Raji (cell line): ENCODE results near the gene FAM43B.

Experiments
- POLR2A ChIP-seq: IDR thresholded peaks from 2 replicates; pipeline ENCODE4 v1.6.1; 2011; ENCODE audit warnings: low read depth, low read length, control low read depth; ENCODE audit not compliant: insufficient read depth

Gene FAM43B, protein sequence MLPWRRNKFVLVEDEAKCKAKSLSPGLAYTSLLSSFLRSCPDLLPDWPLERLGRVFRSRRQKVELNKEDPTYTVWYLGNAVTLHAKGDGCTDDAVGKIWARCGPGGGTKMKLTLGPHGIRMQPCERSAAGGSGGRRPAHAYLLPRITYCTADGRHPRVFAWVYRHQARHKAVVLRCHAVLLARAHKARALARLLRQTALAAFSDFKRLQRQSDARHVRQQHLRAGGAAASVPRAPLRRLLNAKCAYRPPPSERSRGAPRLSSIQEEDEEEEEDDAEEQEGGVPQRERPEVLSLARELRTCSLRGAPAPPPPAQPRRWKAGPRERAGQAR

DNA sequence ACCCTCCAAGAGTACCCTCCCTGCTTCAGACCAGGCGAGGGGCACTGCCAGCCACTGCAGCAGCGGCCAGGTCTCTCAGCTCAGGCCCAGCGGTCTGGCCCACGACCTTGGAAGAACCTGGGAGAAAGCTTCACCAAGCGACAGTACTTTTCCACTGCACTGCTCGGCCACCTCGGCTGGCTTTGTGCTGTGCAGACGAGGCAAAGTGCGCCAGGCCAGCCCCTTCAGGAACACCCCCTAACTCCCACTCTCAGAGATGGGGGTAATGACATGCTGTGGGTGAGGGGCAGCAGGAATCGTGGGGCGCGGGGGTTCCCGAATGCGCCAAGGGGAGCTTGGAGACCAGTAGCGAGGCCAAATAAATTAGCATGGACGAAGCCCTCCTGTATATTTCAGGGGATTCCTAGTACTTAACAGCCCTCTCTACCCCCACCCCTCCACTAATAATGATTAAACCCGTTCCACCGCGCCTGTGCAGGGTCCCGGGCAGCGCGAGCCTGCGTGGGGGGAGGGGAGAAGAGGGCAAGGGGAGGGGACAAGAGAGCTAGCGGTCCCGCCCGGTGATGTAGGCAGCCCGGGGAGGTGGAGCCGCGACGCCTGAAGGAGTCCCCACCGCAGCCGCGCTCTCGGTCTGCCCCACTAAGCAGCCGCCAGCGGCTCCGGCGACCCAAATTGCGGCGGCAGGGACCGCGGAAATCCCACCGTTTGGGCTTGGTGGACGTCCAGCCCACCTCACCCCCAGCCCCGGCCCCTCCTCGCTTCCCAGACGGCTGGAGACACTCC lies at the start of gene FAM43B:
Gene FAM43B, plus strand, starts transcription at position 629 of the 783 bp plus-strand sequence. CDS start 401 bp downstream, outside the sequence.
- no peak for TF ChIP-seq POLR2A

DNA sequence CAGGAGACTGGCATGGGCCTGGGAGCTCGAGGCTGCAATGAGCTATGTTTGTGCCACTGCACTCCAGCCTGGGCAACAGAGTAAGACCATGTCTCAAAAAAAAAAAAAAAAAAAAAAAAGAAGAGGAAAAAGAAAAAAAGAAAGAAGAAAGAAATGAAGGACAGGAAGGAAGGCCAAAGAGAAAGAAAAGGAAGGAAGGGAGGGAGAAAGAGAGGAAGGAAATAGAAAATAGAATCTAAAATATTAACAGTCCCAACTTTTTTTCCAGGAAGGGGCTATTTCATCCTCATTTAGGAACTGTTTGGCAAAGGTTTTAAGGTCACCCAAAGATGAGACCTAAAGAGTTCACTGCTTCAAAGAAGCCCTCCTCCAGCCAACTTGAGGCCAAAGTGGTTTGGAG lies 46.9 kb upstream of the FAM43B start:
- no peak for TF ChIP-seq POLR2A

DNA sequence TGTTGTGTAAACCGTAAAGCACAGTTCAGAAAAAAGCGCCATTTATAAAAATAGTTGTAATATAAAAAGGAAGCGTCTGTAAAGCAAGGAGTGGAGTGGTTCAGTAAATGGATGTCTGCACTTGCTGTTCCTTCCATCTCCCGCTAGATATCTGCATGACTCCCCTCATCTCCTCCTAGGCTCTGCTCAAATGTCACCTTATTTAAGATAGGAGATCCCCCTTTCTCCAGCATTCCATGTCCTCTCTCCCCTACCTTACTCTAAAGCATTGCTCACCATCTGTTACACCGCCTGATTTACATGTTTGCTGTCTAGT lies 45.2 kb upstream of the FAM43B start:
- TF ChIP-seq POLR2A: no peak

DNA sequence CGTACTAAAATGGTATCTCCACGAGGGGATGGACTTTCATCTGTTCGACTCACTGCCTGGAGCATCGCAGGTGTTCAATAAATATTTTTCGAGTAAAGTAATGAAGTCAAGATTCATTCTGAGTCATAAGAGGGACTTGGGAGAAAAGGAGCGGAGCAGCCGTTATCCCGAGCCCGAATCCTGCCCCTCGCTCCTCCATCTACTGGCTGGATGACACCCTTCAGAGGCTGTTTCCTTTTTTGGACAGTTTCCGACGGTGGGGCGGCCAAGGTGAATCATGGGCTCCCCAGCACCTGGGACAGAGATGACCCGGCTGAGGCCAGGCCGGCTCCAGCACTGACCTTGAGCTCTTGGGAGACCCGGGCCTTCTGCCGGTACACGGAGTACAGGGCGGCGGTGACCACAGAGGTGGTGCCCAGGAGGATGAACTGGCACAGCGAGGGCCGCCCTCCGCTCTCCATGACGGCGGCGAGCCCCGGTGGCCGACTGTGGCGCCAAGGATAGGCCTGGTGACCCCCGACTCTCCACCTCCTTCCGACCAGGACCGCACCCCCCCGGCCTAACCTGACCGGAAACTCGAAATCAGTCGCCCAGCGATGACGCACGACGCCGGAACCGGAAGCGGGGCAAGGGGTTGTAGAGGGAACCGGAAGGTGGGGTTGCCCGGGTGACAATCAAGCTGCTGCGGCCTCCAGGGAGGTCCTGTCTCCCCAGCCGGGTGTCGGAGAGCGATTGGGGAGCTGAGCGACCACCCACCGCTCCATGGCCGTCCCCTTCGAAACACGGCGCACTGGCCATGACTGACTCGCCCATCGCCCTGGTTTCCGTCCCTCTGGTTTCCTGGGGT lies 44.6 kb upstream of the FAM43B start, which contains the start of gene MUL1:
Gene MUL1, minus strand, starts transcription at position 588 of the 847 bp plus-strand sequence. Its CDS starts 127 bp downstream, at position 461.
- TF ChIP-seq POLR2A: peak; percentile 79

DNA sequence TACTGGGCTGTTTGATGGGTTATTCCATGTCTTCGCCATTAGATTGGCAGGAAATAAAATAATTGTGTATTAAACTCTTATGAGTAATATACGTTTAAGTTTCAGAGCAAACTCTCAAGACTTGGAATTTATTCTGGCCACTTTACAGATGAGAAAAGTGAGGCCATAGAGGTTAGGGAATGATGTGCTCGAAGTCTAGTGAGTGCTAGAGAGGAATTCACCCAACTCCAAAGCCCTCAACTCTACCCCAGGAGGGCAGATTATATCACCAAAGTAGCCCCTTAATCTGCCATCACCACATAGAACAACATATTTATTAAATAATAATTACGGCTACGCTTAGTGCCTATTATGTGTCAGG lies 44.0 kb upstream of the FAM43B start:
- no peak for TF ChIP-seq POLR2A

DNA sequence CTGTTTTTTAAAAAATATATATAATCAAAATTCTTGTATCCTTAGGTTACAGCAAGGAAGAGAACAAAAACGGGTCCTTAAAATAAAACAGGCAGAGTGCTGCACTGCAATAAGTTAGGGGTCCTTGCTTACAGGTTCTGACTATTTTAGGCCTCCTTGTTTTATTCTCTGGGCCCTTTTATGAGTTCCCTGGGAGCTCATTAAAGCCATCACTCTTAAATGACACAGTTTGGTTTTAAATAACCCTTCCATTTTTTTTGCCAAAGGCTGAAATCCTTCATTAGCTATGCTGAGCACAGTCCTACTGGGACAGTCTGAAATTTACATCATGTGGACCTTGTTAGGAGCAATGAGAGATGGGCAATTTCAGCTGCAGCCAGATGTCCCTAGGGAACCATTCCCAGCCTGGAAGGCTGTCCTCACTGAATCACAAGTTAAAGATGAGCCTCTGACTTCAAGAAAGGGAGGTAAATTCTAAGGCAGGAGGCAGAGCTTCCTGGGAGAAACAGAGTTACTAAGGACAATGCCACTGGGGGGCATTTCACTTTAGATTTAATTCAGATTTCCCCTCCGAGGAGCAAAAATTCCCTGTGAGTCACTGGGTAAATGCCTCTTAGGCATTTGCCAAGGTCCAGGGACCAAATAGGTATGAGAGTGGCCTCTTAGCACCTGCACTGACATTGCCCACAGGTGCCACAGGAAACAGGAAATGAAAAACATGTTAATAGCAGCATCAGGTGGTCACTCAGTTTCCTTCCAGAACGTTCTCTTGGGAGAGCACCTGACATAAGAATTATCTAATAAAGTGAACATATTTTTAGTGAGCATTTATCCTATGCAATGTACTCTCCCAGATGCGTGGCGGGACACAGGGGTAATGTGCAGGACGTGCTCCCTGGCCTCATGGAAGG lies 40.6 kb upstream of the FAM43B start:
- no peak for TF ChIP-seq POLR2A

DNA sequence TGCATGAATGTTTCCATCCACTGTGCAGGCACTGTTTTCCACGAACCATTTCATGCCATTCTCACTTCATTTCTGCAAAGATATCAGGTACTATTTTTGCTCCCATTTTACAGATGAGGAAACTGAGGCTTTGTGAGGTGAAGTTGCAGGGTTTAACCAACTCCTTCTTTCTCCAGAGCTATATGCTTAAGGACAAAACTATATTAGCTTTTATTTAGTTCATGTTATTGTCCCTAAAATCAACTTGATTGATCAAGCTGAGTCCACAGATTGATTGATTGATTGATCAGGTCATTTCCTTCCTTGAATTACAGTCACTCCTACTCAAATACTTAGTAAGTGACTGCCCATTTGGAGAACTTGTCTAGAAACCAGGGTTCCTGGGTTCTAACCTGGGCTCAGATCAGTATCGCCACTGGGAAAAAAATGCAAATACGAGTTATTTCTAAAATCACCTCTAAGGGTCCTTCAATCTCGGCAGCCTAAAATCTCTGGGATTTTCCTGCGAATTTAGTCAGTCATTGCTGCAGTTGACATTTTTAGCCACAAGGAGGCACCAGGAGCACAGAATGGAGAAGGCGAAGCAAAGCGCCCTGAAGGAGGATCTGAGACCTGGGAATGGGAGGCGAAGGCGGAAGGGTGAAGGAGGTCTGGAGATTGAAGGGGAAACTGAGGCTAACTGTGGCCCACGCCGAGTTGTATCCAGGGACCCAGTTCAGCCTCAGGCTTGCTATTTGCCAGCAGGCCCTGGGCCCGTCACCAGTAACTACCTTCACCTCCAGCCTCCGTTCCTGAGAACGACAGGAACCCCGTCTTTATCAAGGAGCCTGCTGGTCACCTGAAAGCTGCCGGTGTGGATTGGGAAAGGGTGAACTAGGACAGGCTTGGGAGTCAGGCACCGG lies 30.2 kb upstream of the FAM43B start:
- no peak for TF ChIP-seq POLR2A

DNA sequence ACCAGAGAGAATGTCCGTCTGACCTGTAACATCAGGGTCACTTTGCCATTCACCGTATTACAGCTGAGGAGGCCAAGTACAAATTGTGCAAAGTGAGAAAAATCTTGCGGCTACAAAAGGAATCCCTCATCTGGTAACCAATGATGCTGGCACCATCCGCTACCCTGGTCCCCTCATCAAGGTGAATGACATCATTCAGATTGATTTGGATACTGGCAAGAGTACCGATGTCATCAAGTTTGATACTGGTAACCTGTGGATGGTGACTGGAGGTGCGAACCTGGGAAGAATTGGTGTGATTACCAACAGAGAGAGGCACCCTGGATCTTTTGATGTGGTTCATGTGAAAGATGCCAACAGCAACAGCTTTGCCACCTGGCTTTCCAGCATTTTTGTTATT lies 26.1 kb upstream of the FAM43B start:
- no peak for TF ChIP-seq POLR2A

DNA sequence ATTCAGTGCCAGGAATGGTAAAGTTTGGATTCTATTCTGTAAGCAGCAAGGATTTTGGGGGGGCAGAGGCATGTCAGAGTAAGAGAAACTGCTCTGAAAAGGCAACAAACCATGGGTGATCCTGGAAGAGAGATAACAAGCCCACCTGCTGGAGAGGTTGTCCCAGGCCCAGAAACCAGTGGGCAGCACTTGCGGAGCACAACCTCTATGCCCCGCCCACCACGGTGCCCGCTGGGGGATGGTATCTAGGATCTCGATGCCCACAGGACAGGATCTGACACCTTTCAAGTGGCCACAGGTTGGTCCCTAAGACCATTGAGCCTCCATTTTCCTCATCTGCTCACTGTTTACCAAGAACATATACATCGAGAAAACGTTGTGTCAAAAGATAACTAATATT lies 24.2 kb upstream of the FAM43B start:
- TF ChIP-seq POLR2A: no peak

DNA sequence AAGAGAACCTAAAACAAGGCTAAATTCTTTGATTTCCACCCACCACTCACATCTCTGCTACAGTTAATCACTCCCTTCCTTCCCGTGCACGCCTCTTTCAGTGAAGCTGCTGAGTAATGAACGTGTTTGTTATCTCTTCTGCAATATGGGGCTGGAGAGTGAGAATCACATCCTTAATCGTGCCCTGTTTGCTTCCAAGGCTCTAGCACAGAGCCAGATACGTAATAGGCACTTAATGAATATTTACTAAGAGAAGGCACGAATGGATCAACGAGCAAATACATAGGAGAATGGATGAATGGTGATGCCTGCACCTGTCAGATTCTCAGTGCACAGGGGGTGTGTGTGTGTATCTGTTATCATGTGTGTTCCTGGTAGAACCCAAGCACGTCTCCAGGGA lies 22.1 kb upstream of the FAM43B start:
- no peak for TF ChIP-seq POLR2A

DNA sequence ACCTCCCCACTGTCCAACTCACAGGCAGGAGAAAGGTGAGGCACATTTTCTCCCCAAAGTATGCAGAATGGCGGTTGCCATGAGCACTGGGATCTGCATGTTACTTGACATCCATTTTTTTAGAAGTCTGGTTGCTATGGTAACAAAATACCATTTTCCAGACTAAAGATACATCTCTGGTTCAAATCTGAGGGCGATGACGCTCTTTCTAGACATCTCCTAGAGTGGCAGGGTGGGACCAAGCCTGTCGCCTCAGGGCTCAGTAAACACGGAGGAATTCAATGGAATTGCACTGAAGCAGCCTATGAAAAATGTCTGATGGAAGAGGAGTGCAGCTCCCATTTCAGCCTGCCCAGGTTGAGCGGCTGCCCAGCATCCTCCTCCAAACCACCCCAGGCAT lies 21.5 kb upstream of the FAM43B start:
- TF ChIP-seq POLR2A: no peak

DNA sequence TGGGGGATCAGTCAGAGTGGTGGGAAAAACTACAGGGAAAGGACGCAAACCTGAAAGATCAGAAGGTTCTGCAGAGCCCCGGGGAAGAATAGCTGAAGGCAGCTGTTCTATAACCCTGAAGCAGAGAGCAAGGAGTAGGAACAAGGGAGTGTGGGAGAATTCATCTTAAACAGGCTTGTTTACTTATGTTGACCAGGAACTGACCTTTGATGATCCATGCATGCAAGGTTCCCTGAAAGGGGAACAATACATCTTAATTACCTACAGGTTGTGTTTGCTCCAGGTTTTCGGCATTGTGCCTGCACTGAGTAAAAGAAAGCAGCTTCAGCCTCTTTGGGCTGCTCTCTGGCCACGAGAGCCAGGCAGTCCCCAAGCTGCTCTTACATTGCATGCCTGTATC lies 18.7 kb upstream of the FAM43B start:
- TF ChIP-seq POLR2A: no peak

DNA sequence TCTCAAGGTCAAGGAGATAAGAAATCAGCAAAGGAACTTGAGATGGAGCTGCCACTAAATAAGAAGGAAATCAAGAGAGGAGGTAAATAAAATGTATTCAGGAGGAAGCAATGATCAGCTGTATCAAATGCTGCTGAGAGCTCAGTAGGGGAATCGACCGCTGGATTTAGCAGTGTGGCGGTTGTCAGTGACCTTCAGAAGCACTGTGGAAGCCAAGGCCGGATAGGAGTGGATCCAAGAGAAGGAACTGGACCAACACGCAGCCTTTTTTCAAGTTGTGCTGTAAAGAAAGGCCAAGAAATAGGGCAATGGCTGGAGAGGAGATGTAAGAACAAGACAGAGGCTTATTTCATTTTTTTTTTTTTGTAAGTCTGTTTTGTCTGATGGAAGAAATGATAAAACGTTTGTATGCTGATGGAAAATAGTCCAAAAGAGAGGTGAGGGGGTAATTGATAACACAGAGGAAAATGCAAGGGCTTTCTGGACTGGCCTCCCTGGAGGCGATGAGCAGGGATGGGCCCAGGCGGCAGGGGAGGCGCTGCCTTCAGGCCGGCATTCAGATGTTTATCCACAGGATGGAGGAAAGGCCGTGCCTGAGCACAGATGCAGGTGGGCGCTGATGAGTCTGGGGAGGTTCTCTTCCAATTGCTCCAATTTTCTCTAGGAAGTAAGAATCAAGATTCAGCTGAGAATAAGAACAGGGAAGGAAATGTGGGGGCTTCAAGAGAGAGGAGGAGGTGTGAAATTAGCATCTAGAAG lies 17.5 kb upstream of the FAM43B start:
- no peak for TF ChIP-seq POLR2A
